Keratinocyte (primary cell): Measurements from ENCODE around the gene VNN1.

Source experiments
- CTCF ChIP-seq, 3 experiments: IDR thresholded peaks in 1 of 3; conservative IDR thresholded peaks in 1 of 3; optimal IDR thresholded peaks in 1 of 3; 2 replicates in 2 of 3; 3 replicates in 1 of 3; pipeline versions ENCODE3 to v1.5.1; 2011; ENCODE audit warnings: low read length in 3 of 3, mild to moderate bottlenecking in 3 of 3, moderate library complexity in 2 of 3, control low read depth in 1 of 3, inconsistent platforms in 1 of 3; ENCODE audit not compliant: insufficient read depth in 2 of 3; ENCODE audit errors: extremely low read depth in 1 of 3
- EZH2 ChIP-seq: IDR thresholded peaks from one replicate; pipeline ENCODE4 v1.6.1; 2012; ENCODE audit warnings: inconsistent platforms, mild to moderate bottlenecking, low read length, moderate library complexity

GRCh38 chr6:132664309-132665034 is 49.4 kb downstream of the VNN1 start:
- no peak for TF ChIP-seq CTCF (optimal IDR thresholded peaks at IDR 0.05 in 1 of 3, IDR thresholded peaks at IDR 0.05 in 1 of 3, conservative IDR thresholded peaks at IDR 0.05 in 1 of 3; ENCODE audit: extremely low read depth in 1 of 3, insufficient read depth in 2 of 3, low read length in 3 of 3)
- no peak for TF ChIP-seq EZH2
